Astrocyte of the cerebellum (primary cell): ENCODE results near the gene RPL21.
A peak's percentile ranks its signal among the peaks of the same experiment; 100 is the strongest.

Experiments
- DNase-seq: peaks from one replicate; pipeline ENCODE4 v3.0.0-alpha.2; 2011; ENCODE audit warnings: low read depth
- H3K4me3 ChIP-seq: 2 replicates; pipeline ENCODE4 v1.5.1; 2011; ENCODE audit warnings: mild to moderate bottlenecking, low read depth, low read length, moderate library complexity
- in situ Hi-C: cut with HindIII; loops from 2 replicates; pipeline ENCODE4 v1.10.0; 2017; ENCODE audit warnings: low sequenced_read_pairs
- TF ChIP-seq, protein P1 (sequence below): IDR thresholded peaks from 2 replicates; pipeline ENCODE4 v1.5.1; 2012; ENCODE audit warnings: low read length, low read depth, moderate library complexity, mild to moderate bottlenecking; ENCODE audit errors: missing control alignments

Gene RPL21

DNA sequence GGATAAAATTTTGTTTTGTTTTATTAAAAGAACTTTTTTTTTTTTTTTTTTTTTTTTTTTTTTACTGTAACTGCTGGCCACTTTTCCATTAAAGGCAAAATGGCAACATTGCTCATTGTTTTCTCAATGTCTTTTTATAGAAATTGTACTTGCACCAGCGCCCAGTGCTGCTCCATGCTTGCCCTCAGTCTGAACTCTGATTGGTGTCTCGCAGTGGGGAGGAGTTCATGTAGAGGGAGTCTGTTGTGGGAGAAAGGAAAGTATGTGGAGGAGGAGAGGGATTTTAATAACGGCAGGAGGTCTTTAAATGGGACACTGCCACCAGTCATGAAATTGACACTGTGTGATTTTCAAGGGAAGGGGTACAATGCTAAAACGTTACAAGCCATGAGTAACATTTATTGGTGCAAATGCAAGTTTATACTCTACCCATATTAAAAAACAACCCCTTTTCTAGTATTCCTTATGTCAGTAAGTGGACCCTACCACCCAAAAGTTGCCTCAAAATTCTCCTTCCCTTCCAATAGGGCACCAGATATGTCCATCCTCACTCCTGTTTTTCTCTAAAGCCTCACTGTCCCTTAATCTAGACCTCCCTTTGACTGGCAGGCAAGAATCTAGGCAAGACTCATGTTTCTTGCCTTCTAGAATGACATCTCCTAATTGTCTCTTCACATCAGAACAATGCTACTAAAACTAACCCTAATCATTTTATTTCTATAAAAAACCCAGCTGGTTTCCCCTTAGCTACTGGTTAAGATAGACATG, 22.5 kb downstream of the RPL21 start:
- no peak overlapping the region for H3K4me3 ChIP-seq
- TF ChIP-seq, protein P1, sequence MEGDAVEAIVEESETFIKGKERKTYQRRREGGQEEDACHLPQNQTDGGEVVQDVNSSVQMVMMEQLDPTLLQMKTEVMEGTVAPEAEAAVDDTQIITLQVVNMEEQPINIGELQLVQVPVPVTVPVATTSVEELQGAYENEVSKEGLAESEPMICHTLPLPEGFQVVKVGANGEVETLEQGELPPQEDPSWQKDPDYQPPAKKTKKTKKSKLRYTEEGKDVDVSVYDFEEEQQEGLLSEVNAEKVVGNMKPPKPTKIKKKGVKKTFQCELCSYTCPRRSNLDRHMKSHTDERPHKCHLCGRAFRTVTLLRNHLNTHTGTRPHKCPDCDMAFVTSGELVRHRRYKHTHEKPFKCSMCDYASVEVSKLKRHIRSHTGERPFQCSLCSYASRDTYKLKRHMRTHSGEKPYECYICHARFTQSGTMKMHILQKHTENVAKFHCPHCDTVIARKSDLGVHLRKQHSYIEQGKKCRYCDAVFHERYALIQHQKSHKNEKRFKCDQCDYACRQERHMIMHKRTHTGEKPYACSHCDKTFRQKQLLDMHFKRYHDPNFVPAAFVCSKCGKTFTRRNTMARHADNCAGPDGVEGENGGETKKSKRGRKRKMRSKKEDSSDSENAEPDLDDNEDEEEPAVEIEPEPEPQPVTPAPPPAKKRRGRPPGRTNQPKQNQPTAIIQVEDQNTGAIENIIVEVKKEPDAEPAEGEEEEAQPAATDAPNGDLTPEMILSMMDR: no peak
- no peak for DNase-seq
- in situ Hi-C loops: no loop called here

DNA sequence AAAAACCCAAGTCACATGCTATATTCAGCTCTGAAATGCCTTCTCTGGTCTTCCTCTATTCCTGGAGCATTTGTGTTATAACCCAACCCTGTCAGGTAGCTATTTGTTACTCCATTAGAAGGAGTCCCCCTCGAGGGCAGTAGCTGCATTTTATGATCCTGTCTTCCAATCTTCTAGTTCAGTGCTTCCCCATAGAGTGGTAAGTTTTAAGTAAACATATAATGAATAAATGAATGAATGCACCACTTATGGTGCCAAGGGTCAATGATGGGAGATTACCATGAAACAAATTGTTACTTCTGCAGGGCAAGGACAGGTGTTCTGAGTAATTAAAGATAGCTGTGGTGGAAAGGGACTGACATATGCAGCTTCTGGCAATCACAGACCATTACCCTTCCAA, 23.3 kb downstream of the RPL21 start:
- H3K4me3 ChIP-seq: no peak overlapping the region
- no peak for DNase-seq
- TF ChIP-seq, protein P1: no peak
- in situ Hi-C loops: no loop called here

DNA sequence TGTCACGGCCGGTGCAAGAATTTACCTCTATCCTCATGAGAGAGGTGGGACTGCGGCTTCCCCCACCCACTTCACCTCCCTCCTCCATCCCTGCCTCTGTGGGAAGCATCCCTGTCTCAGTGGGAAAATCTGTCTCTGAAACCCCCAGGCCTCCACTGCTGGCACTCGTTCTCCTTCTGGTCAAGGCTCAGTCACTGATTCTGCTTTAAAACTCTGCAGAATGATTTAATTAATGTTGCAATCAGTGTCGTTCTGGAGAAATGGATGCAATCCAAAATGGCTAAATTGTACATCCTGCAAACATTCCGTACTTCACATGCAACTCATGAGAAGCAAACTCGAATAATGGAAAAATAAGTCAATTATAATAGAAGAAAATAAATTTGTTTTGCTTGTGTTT, 24.8 kb downstream of the RPL21 start:
- no peak for DNase-seq
- TF ChIP-seq, protein P1: no peak
- in situ Hi-C loops: no loop called here
- no peak overlapping the region for H3K4me3 ChIP-seq

DNA sequence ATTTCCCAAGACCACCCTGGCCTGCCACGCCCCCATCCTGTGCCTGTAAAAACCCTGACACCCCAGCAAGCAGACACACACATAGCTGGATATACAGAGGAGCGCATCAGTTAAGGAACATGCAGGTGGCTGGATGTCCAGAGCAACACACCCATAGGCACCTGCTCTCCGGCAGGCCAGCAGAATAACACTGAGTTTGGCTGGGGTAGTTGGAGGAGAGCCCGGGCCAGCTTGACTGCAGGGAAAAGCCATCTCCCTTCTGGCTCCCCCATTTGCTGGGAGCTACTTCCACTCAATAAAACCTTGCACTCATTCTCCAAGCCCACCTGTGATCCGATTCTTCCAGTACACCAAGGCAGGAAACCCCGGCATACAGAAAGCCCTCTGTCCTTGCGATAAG, 28.1 kb downstream of the RPL21 start:
- DNase-seq: no peak
- TF ChIP-seq, protein P1: no peak
- in situ Hi-C loops: no loop called here
- no peak overlapping the region for H3K4me3 ChIP-seq

DNA sequence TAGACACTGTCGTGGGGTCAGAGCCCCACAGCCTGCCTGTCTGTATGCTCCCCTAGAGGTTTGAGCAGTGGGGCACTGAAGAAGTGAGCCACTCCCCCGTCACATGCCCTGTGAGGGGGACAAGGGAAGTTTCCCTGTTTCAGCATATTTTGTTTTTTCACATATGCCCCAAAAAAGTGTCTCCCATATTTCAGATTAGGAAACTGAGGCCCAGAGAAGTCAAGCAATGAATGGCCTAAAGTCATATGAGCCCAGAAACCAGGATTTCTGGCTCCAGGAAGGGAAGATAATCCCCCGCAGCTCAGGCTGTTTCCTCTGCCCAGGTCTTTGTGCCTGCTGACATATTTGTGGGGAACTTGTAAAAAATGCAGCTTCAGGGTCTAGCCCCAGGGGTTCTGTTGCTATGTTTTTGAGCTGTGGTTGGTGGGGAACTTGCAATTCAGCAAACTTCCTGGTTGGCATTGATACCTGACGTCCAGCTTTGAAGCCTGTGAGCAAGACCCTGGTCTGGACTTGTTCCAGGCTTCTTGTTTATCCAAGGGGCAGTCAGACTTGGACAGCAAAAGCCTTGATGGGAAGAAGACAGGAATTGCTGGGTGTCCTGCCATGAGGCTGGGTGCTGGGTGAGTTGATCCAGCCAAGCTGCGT, 28.8 kb downstream of the RPL21 start:
- H3K4me3 ChIP-seq: no peak overlapping the region
- peak; percentile 83 for DNase-seq
- in situ Hi-C loops: no loop called here
- TF ChIP-seq, protein P1: no peak

DNA sequence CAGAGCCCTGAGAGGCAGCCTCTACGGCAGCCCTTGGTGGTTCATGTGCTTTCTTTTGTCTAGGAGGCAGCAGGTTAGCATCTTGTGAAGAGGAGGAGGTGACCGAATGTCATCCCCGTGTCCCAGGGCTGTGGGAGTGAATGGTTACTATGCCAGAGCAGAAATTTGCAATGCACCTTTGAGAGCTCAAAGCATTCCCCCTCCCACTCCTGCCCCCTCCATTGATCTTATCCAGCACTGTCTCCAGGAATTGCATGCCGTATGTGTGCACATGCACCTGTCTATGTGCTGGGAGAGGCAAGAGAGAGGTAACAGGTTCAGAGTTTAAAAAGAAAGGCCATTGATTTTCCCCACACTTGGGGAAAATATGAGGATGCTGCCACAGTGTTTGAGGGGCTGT, 29.5 kb downstream of the RPL21 start:
- TF ChIP-seq, protein P1: no peak
- in situ Hi-C loops: no loop called here
- no peak overlapping the region for H3K4me3 ChIP-seq
- no peak for DNase-seq
